Right renal pelvis (tissue), 4 donors: ENCODE results near the gene ZBTB45. TPM values are rescaled to one million over a fixed set of nuclear protein-coding genes. Genes with fewer than 3 reads are reported as not detected.
"Not testable (repeated sequence)": the region's sequence is repeated elsewhere in the genome, so short reads cannot be mapped to it uniquely, and the experiment has no call there.

Experiments
- DNase-seq, 4 donors: peaks; one replicate each; pipeline ENCODE4 v3.0.0-alpha.2; 2013; ENCODE audit warnings: low read depth in 4 of 4, low spot score in 3 of 4, missing footprints in 1 of 4
- polyA plus RNA-seq, 4 donors: library from polyadenylated mRNA; unstranded; fragments of 120-200 nt; gene quantifications; one replicate each; pipeline ENCODE4 v1.2.1, GENCODE V29; 2013; ENCODE audit not compliant: insufficient read length in 4 of 4

The ZBTB45 gene
- polyA plus RNA-seq, 4 donors = 9.4 to 16.7 (median 11.4) TPM

DNA sequence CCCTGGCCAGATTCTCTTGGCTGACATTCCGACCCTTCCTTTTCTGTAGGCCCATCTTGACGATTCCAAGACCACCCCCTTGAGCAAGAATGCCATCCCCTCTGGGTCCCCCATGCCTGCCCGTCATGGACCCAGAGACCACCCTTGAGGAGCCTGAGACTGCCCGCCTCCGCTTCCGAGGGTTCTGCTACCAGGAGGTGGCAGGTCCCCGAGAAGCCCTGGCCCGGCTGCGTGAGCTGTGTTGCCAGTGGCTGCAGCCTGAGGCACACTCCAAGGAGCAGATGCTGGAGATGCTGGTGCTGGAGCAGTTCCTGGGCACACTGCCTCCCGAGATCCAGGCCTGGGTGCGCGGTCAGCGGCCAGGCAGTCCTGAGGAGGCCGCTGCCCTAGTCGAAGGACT, 42.5 kb downstream of the ZBTB45 start:
- DNase-seq = no peak

DNA sequence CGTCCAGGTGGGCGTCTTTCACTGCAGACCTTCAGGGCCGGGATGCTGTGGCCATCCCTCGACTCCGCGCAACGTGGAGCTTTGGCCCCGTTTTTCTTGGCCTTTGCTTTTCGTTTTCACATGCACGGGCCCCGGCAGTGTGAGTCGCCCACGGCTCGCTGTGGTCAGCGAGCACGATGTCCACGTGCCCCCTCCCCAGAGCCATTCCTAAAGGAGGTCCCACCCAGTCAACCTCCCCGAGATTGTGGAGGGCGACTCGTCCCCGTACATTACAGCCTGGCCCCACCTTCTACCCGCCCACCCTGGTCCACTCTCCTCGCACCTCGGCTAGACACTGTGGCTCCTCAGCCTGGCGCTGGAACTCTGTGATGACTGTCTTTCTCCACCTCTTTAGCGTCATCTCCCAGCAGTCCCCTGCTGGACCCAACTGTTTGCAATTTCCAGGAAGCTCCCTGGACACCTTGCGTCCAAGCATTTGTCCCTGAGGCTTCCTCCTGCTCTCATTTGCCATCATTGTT, 43.1 kb downstream of the ZBTB45 start:
- no peak for DNase-seq

DNA sequence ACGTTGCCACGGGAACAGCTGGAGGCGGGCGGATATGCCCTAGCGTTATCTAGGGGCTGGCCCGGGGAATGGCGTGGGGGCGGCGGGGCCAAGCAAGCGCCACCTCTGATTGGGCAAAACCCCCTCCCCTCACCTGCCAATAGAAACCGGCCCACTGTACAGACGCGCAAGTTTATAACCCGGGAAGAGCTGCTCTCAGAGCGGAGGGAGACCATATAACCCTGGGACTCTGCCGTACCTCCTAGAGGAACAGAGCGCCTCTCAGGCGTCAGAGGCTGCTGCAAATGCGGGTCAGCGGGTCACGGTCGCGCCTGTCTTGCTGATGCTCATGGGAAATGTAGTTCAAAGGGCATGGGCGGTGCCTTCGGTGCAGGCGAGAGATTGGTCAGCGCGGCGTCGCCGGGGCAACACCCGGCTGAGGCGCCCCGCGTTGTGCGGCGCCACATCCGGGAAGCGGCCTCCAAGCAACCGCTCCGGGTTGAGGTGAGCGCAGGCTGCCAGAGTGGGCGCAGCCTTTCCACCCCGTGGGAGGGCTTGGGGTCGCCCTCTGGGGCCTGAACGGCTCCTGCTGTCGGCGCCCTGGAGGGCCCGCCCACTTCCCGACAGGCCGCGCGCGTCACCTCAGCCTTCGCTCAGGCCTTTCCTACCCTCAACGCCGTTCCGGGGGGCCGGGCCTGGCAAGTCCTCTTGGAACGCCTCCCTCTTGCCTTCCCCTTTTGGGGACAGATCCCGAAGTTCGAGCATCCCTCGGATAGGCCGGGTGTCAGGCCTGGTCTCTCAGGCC, 43.7 kb downstream of the ZBTB45 start, which contains the start of gene ZNF446:
TSS of gene ZNF446 (plus strand) at position 639 of the 784 bp plus-strand sequence. CDS start 867 bp downstream, outside the sequence.
- peak; percentile 92 to 99 (median 96) for DNase-seq

DNA sequence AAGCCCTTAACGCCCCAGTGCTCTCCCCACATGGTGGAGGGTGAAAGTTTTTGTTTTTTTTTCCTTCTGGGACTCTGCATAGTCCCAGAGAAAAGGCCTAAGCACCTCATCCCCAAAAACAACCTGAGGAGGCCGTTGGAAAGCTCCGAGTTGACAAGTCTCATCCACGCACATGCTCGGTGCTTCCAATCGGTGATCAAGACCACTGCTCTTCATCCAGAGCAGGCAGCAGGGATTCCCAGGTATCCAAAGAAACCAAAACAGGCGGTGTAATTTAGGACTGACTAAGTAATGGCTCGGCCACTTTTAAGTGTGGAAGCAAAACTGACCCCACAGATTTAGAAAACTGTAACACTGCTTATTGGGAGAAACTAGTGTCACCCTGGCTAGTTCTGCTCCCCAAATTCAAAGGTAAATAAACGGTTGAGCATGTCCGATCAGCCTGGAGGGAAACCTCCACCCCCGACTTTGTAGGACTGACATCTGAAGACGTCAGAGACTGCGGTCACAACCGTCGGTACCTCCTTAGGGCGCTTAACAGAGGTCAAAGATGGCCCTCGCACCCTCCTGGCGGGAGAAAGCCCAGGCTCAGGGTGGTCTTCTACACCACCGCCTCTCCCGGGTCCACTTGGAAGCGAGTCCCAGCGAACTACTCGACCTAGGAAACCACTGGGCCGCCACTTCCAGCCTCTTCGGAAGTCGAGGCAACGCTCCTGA, 44.5 kb downstream of the ZBTB45 start:
- DNase-seq = no peak

GRCh38 chr19:58474291-58474996, 45.2 kb downstream of the ZBTB45 start:
- no peak for DNase-seq

- DNase-seq = no peak
These were observed 45.8 kb downstream of the ZBTB45 start for GRCh38 chr19:58473775-58474174.

GRCh38 chr19:58471736-58472135, 47.9 kb downstream of the ZBTB45 start:
- DNase-seq = no peak

GRCh38 chr19:58470837-58471543, 48.6 kb downstream of the ZBTB45 start:
- not testable (repeated sequence) for DNase-seq

- no peak for DNase-seq
These were observed 50.2 kb downstream of the ZBTB45 start for GRCh38 chr19:58469241-58470013.

DNA sequence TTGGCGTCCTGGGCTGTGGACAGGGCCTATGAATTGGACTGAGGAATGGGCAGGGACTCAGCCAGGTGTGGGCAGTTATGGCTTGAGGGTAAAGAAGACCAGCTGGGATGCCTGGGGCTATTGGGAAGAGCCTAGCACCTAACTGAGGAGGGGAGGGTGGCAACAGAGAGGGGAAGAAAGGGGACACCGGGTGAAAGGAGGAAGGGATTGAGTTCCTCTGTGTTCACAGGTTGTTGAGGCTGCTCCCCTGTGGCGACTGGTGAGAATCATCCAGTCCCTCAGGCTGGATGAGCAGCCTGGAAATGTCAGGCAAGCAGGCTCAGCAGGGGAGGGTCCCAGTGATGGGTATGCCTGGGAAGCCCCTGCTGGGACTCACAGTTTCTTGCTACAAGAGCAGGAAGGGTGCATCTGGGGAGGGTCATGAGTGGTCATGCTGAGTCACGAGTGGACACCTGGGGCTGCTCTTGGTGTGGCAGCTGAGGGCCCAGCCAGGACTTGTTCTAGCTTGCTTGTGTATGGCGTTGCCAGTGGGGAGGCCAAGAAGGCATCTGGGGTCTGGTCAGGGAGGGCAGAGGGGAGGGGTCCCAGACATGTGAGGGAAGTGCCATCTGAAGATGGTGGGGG, 51.3 kb downstream of the ZBTB45 start:
- no peak for DNase-seq

DNA sequence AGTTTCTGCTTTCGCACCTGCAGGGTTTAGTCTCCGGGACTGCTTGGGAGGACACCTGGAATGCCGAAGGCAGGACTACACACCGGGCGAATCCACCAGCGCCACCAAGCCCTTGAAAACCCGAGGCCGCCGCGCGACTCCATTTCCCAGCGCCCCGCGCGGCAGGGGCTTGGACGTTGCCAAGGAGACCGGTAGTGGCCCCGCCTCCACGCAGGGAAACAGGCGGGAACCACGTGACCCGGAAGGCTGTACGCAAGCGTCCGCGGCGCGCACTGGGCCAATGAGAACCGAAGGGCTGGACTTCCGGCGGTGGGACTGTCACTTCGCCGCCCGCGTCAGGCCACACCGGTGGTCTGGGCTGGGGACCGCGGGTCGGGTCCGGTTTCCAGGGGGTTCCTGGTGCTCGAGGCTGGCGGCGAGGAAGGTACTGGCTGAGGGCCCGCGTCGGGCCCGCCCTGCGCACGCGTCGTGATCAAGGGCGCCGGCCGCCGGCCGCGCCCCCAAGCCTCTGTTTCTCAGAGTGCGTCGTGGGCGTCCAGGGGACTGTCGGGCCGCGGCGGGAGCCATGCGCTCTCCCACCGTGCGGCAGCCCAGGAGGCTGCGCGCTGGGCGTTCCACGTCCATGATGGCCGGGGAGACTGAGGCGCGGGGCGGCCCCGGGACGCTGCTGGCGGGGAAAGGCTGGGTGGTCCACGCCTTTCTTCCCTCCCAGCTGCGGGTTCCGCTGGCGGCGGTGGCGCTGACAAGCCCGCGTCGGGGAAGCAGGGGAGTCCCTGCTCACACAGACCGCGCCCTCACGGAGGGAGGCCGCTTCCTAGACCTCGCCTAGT, 52.6 kb downstream of the ZBTB45 start, which contains the start of gene ZNF324:
TSS of gene ZNF324 (plus strand) at position 321 of the 830 bp plus-strand sequence. CDS start 2,106 bp downstream, outside the sequence.
- peak; percentile 94 to 97 (median 96) for DNase-seq

- DNase-seq = no peak
These were observed 53.4 kb downstream of the ZBTB45 start for GRCh38 chr19:58466089-58466759.

Other genes starting within 250 kb of the ZBTB45 start
- gene ZNF8, start 240.9 kb downstream of the ZBTB45 start, polyA plus RNA-seq = 1 to 10 TPM; 6.4 to 7.5 (median 7.0) TPM
- gene ERVK3-1, start 214.4 kb downstream of the ZBTB45 start, polyA plus RNA-seq = 10 to 100 TPM; 46.2 to 51.0 (median 49.4) TPM
- 1 to 10 TPM; 3.4 to 3.8 (median 3.5) TPM for gene ZSCAN22, start 192.8 kb downstream of the ZBTB45 start, polyA plus RNA-seq
- 1 to 10 TPM in 1 of 4 donors, under 1 TPM in 3; 0.39 to 2.7 (median 0.93) TPM for gene A1BG, start 166.3 kb downstream of the ZBTB45 start, polyA plus RNA-seq
- gene ZNF497, start 157.1 kb downstream of the ZBTB45 start, polyA plus RNA-seq = 1 to 10 TPM; 3.3 to 5.7 (median 3.9) TPM
- gene ZNF837, start 138.8 kb downstream of the ZBTB45 start, polyA plus RNA-seq = 1 to 10 TPM; 2.1 to 5.3 (median 2.8) TPM
- 1,000 to 10,000 TPM in 1 of 4 donors, 100 to 1,000 TPM in 3; 816 to 1,178 (median 906) TPM for gene RPS5, start 132.5 kb downstream of the ZBTB45 start, polyA plus RNA-seq
- gene RNF225, start 124.2 kb downstream of the ZBTB45 start, polyA plus RNA-seq = under 1 TPM in 1 of 4 donors, not detected in 3; 0.10 TPM
- 10 to 100 TPM; 12.3 to 14.6 (median 13.6) TPM for gene ZNF584, start 111.2 kb downstream of the ZBTB45 start, polyA plus RNA-seq
- gene ZNF132, start 79.7 kb downstream of the ZBTB45 start, polyA plus RNA-seq = 10 to 100 TPM; 11.9 to 16.2 (median 15.2) TPM
- 1 to 10 TPM; 4.7 to 6.2 (median 5.3) TPM for gene ZNF324B, start 68.2 kb downstream of the ZBTB45 start, polyA plus RNA-seq
- gene ZNF324, start 52.7 kb downstream of the ZBTB45 start, polyA plus RNA-seq = 10 to 100 TPM in 2 of 4 donors, 1 to 10 TPM in 2; 8.6 to 11.4 (median 9.8) TPM
- 10 to 100 TPM; 14.4 to 19.0 (median 15.5) TPM for gene ZNF446, start 43.5 kb downstream of the ZBTB45 start, polyA plus RNA-seq
- 10 to 100 TPM in 2 of 4 donors, 1 to 10 TPM in 2; 8.6 to 12.3 (median 10.2) TPM for gene SLC27A5, start 7.8 kb downstream of the ZBTB45 start, polyA plus RNA-seq
- 100 to 1,000 TPM; 677 to 796 (median 712) TPM for gene TRIM28, start 24.3 kb upstream of the ZBTB45 start, polyA plus RNA-seq
- gene CHMP2A, start 35.3 kb upstream of the ZBTB45 start, polyA plus RNA-seq = 100 to 1,000 TPM; 113 to 135 (median 118) TPM
- 100 to 1,000 TPM in 2 of 4 donors, 10 to 100 TPM in 2; 86.2 to 101 (median 94.1) TPM for gene UBE2M, start 38.8 kb upstream of the ZBTB45 start, polyA plus RNA-seq
- gene MZF1, start 53.5 kb upstream of the ZBTB45 start, polyA plus RNA-seq = 10 to 100 TPM; 28.3 to 37.3 (median 32.0) TPM